HL-60 (cell line): Measurements from ENCODE around the gene MACROD1.

Experiments used
- CTCF ChIP-seq: IDR thresholded peaks from one replicate; pipeline ENCODE4 v1.5.1; 2011; ENCODE audit warnings: low read length, control low read depth, inconsistent platforms; ENCODE audit not compliant: insufficient read depth
- GABPA ChIP-seq: IDR thresholded peaks from 2 replicates; pipeline ENCODE4 v1.6.1; 2012; ENCODE audit warnings: low read depth
- POLR2AphosphoS5 ChIP-seq: IDR thresholded peaks from 2 replicates; pipeline ENCODE4 v1.6.1; 2012; ENCODE audit warnings: low read depth
- SPI1 ChIP-seq: IDR thresholded peaks from 2 replicates; pipeline ENCODE4 v1.6.1; 2012; ENCODE audit warnings: low read depth, mild to moderate bottlenecking, borderline replicate concordance

GRCh38 chr11:63969461-63969860 lies 196.5 kb downstream of the MACROD1 start:
- TF ChIP-seq SPI1 (no peak), CTCF (no peak), POLR2AphosphoS5 (no peak), GABPA (no peak)
